KMS-11 (cell line): ENCODE measurements around the gene FGF6.

ENCODE experiments used
- H2AFZ ChIP-seq: fragments of 200-600 bp; sonication (generic); 2 replicates; pipeline ENCODE4 v1.6.1; 2016; ENCODE audit warnings: antibody characterized with exemption, mixed run types, low read depth
- H3K27ac ChIP-seq: fragments of 200-600 bp; sonication (generic); 2 replicates; pipeline ENCODE4 v1.6.1; 2016; ENCODE audit warnings: mild to moderate bottlenecking, mixed run types
- H3K27me3 ChIP-seq: fragments of 200-600 bp; sonication (generic); 2 replicates; pipeline ENCODE4 v1.6.1; 2017; ENCODE audit warnings: mild to moderate bottlenecking, low read depth, mixed run types, moderate library complexity; ENCODE audit not compliant: insufficient read depth
- H3K36me3 ChIP-seq: fragments of 200-600 bp; sonication (generic); 2 replicates; pipeline ENCODE4 v1.6.1; 2017; ENCODE audit warnings: mild to moderate bottlenecking, mixed run types; ENCODE audit not compliant: insufficient read depth
- H3K4me1 ChIP-seq: fragments of 200-600 bp; sonication (generic); 2 replicates; pipeline ENCODE4 v1.6.1; 2016; ENCODE audit warnings: mild to moderate bottlenecking, low read depth, mixed run types; ENCODE audit not compliant: poor library complexity, severe bottlenecking
- H3K4me2 ChIP-seq: fragments of 200-600 bp; sonication (generic); 2 replicates; pipeline ENCODE4 v1.7.0; 2016; ENCODE audit warnings: mild to moderate bottlenecking, mixed run types
- H3K4me3 ChIP-seq: fragments of 200-600 bp; sonication (generic); IDR thresholded peaks from 2 replicates; pipeline ENCODE4 v1.6.1; 2017; ENCODE audit warnings: low read depth, low read length, mixed read lengths; ENCODE audit not compliant: insufficient read depth
- H3K79me2 ChIP-seq: fragments of 200-600 bp; sonication (generic); 2 replicates; pipeline ENCODE4 v1.6.1; 2016; ENCODE audit warnings: low read depth, mixed run types; ENCODE audit not compliant: insufficient read depth
- H3K9ac ChIP-seq: fragments of 200-600 bp; sonication (generic); 2 replicates; pipeline ENCODE4 v1.6.1; 2016; ENCODE audit warnings: mild to moderate bottlenecking, mixed run types
- H4K20me1 ChIP-seq: fragments of 200-600 bp; sonication (generic); 2 replicates; pipeline ENCODE4 v1.6.1; 2016; ENCODE audit warnings: mild to moderate bottlenecking, mixed run types; ENCODE audit not compliant: insufficient read depth
- TF ChIP-seq, protein P1 (sequence below): fragments of 200-600 bp; sonication (generic); conservative IDR thresholded peaks from 2 replicates; pipeline ENCODE4 v1.6.1; 2017; ENCODE audit warnings: low read depth, mild to moderate bottlenecking, antibody characterized with exemption, low read length, moderate library complexity, mixed read lengths

FGF6 gene

DNA sequence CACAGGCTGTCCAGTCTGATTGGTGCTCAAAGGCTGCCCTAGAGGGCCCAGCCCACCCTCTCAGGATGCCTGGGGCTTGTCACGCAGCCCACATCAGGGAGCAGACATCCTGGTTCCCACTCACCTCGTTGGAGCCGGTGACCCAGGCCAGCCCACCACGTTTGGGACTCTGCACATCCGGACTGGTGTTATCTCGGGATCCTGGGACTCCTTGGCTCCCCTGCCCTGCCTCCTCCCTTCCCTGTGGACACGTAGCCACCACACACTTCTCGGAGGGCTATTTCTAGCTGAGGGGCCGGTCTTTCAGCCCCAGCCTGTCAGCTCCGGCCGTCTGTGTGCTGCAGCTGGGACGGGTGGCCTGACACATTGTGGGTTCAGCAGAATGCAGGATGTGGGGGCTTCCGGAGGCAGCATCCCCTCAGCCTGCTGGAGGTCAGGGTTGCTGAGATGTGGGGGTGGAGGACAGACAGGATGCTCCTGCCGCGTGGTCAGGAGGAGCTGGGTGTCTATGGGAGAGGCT is 53.3 kb downstream of the FGF6 start:
- Histone ChIP-seq H3K4me1 (no peaks in the 10 kb centered on the region), H3K36me3 (no peaks in the 10 kb centered on the region), H4K20me1 (no peaks in the 10 kb centered on the region), H3K4me3 (no peak overlapping the region), H2AFZ (no peak overlapping the region), H3K4me2 (no peak overlapping the region), H3K27ac (no peak overlapping the region), H3K9ac (no peak overlapping the region), H3K79me2 (no peaks in the 10 kb centered on the region), H3K27me3 (no peaks in the 10 kb centered on the region)
- TF ChIP-seq, protein P1, sequence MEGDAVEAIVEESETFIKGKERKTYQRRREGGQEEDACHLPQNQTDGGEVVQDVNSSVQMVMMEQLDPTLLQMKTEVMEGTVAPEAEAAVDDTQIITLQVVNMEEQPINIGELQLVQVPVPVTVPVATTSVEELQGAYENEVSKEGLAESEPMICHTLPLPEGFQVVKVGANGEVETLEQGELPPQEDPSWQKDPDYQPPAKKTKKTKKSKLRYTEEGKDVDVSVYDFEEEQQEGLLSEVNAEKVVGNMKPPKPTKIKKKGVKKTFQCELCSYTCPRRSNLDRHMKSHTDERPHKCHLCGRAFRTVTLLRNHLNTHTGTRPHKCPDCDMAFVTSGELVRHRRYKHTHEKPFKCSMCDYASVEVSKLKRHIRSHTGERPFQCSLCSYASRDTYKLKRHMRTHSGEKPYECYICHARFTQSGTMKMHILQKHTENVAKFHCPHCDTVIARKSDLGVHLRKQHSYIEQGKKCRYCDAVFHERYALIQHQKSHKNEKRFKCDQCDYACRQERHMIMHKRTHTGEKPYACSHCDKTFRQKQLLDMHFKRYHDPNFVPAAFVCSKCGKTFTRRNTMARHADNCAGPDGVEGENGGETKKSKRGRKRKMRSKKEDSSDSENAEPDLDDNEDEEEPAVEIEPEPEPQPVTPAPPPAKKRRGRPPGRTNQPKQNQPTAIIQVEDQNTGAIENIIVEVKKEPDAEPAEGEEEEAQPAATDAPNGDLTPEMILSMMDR, result no peak

- Histone ChIP-seq H4K20me1 (no peaks in the 10 kb centered on the region), H2AFZ (no peak overlapping the region), H3K9ac (no peak overlapping the region), H3K36me3 (no peaks in the 10 kb centered on the region), H3K4me3 (no peak overlapping the region), H3K27ac (no peak overlapping the region), H3K4me1 (no peaks in the 10 kb centered on the region), H3K79me2 (no peaks in the 10 kb centered on the region), H3K27me3 (no peaks in the 10 kb centered on the region), H3K4me2 (no peak overlapping the region)
- TF ChIP-seq, protein P1, result no peak
Measured at GRCh38 chr12:4388662-4389061, 57.0 kb downstream of the FGF6 start.

GRCh38 chr12:4388032-4388431 is 57.6 kb downstream of the FGF6 start:
- Histone ChIP-seq H3K9ac (no peak overlapping the region), H2AFZ (no peak overlapping the region), H3K4me3 (no peak overlapping the region), H3K79me2 (no peaks in the 10 kb centered on the region), H3K27me3 (no peaks in the 10 kb centered on the region), H4K20me1 (no peaks in the 10 kb centered on the region), H3K4me2 (no peak overlapping the region), H3K27ac (no peak overlapping the region), H3K36me3 (no peaks in the 10 kb centered on the region), H3K4me1 (no peaks in the 10 kb centered on the region)
- TF ChIP-seq, protein P1, result no peak

DNA sequence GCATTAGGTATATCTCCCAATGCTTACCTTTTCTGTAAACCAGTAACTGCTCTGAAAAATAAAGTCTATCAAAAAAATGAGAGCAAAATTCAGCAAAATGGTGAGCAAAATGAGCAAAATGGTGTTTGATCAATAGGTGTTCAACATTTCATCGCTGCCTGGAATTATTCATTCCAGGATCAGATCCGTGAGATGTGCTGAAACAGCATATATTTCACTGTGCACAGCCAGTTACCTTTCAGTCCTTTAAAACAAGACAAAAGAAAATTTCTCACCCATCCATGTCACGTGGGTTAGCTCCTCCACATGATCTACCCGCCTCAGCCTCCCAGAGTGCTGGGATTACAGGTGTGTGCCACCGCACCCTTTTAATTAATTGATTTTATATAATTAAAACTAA is 58.0 kb downstream of the FGF6 start:
- no peaks in the 10 kb centered on the region for H4K20me1 ChIP-seq
- H3K36me3 ChIP-seq, result no peaks in the 10 kb centered on the region
- no peak overlapping the region for H3K4me3 ChIP-seq
- no peaks in the 10 kb centered on the region for H3K4me1 ChIP-seq
- TF ChIP-seq, protein P1, result no peak
- no peaks in the 10 kb centered on the region for H3K27me3 ChIP-seq
- H2AFZ ChIP-seq, result no peak overlapping the region
- H3K27ac ChIP-seq, result no peak overlapping the region
- no peak overlapping the region for H3K9ac ChIP-seq
- H3K4me2 ChIP-seq, result no peak overlapping the region
- H3K79me2 ChIP-seq, result no peaks in the 10 kb centered on the region
